Thoracic aorta (tissue), 2 donors: ENCODE data around the gene BMP7. TPM values are rescaled to one million over a fixed set of nuclear protein-coding genes. Genes with fewer than 3 reads are reported as not detected.

Source experiments
- ATAC-seq: fragments of 150-250 bp; one replicate; pipeline ENCODE4 v1.8.0; 2017; ENCODE audit warnings: low read depth; ENCODE audit not compliant: insufficient number of reproducible peaks, low FRiP score
- DNase-seq: peaks from one replicate; pipeline ENCODE4 v3.0.0-alpha.2; 2020; ENCODE audit warnings: low spot score
- H3K27ac ChIP-seq, 2 donors: fragments of 200-600 bp; sonication (generic); 1 replicate in 1 of 2; 2 replicates in 1 of 2; pipeline ENCODE4 v1.5.1; 2016; ENCODE audit warnings: mild to moderate bottlenecking in 2 of 2, moderate library complexity in 2 of 2
- H3K27me3 ChIP-seq: fragments of 200-600 bp; sonication (generic); replicated peaks from 2 replicates; pipeline ENCODE4 v1.6.0; 2016; ENCODE audit warnings: mild to moderate bottlenecking; ENCODE audit not compliant: insufficient read depth
- H3K36me3 ChIP-seq: fragments of 200-600 bp; sonication (generic); one replicate; pipeline ENCODE4 v1.5.1; 2016
- H3K4me1 ChIP-seq, 2 donors: fragments of 200-600 bp; sonication (generic); 1 replicate in 1 of 2; 2 replicates in 1 of 2; pipeline versions ENCODE4 v1.5.1 to v1.6.0; 2016; ENCODE audit warnings: low read depth in 2 of 2, mild to moderate bottlenecking in 1 of 2; ENCODE audit not compliant: control insufficient read depth in 1 of 2
- H3K4me3 ChIP-seq: fragments of 200-600 bp; sonication (generic); 2 replicates; pipeline ENCODE4 v1.5.1; 2016; ENCODE audit warnings: mild to moderate bottlenecking
- H3K9me3 ChIP-seq: fragments of 200-600 bp; sonication (generic); 2 replicates; pipeline ENCODE4 v1.5.1; 2016
- CTCF ChIP-seq: fragments of 200-600 bp; sonication (generic); IDR thresholded peaks from one replicate; pipeline ENCODE4 v1.5.1; 2019; ENCODE audit warnings: antibody characterized with exemption
- total RNA-seq, 2 donors: library from RNA; depleted of rRNA; stranded (reverse); fragments of >200 nt; gene quantifications; one replicate each; pipeline versions ENCODE4 v1.1.0 to v1.2.3, GENCODE V29; 2016

The BMP7 gene
- total RNA-seq, 2 donors from 2014 or later, result 1.5 TPM; not detected in 1

GRCh38 chr20:57198132-57199072 is 68.0 kb downstream of the BMP7 start:
- Histone ChIP-seq H3K36me3 (no peaks in the 10 kb centered on the region), H3K4me1 (no peaks in the 10 kb centered on the region), H3K27me3 (no peaks in the 10 kb centered on the region), H3K4me3 (no peak overlapping the region), H3K27ac (no peak overlapping the region), H3K9me3 (no peaks in the 10 kb centered on the region)
- DNase-seq, result no peak
- TF ChIP-seq CTCF, result no peak
- ATAC-seq, result no peak

- no peak for ATAC-seq
- DNase-seq, result no peak
- Histone ChIP-seq H3K36me3 (no peaks in the 10 kb centered on the region), H3K27ac (no peak overlapping the region), H3K27me3 (no peaks in the 10 kb centered on the region), H3K4me1 (no peaks in the 10 kb centered on the region), H3K4me3 (no peak overlapping the region), H3K9me3 (no peaks in the 10 kb centered on the region)
- no peak for TF ChIP-seq CTCF
These were observed 68.9 kb downstream of the BMP7 start for GRCh38 chr20:57197352-57198131.

- Histone ChIP-seq H3K9me3 (no peaks in the 10 kb centered on the region), H3K4me3 (no peak overlapping the region), H3K27me3 (no peaks in the 10 kb centered on the region), H3K36me3 (no peaks in the 10 kb centered on the region), H3K27ac (no peak overlapping the region), H3K4me1 (no peaks in the 10 kb centered on the region)
- ATAC-seq, result no peak
- no peak for DNase-seq
- no peak for TF ChIP-seq CTCF
These were observed 70.9 kb downstream of the BMP7 start for GRCh38 chr20:57195469-57196100.

GRCh38 chr20:57195023-57195422 is 71.4 kb downstream of the BMP7 start:
- Histone ChIP-seq H3K36me3 (no peaks in the 10 kb centered on the region), H3K27ac (no peak overlapping the region), H3K27me3 (no peaks in the 10 kb centered on the region), H3K9me3 (no peaks in the 10 kb centered on the region), H3K4me3 (no peak overlapping the region), H3K4me1 (no peaks in the 10 kb centered on the region)
- ATAC-seq (no peak), DNase-seq (no peak)
- no peak for TF ChIP-seq CTCF

- Histone ChIP-seq H3K27me3 (no peaks in the 10 kb centered on the region), H3K27ac (no peak overlapping the region), H3K4me1 (no peaks in the 10 kb centered on the region), H3K9me3 (no peaks in the 10 kb centered on the region), H3K4me3 (no peak overlapping the region), H3K36me3 (no peaks in the 10 kb centered on the region)
- no peak for TF ChIP-seq CTCF
- DNase-seq (no peak), ATAC-seq (no peak)
These were observed 72.3 kb downstream of the BMP7 start for GRCh38 chr20:57194154-57194553.
